GM23338 (cell line): ENCODE data around the gene ARHGAP42. TPM values are rescaled to one million over a fixed set of nuclear protein-coding genes. Genes with fewer than 3 reads are reported as not detected.

Experiments used
- ATAC-seq: fragments of 200-7000 bp; cut with Tn5 transposase; 3 replicates; pipeline ENCODE4 v1.9.1; 2020
- DNase-seq: peaks from one replicate; pipeline ENCODE4 v3.0.0-alpha.2; 2015; ENCODE audit warnings: low spot score
- H2AFZ ChIP-seq: fragments of 200-600 bp; sonication (generic); 2 replicates; pipeline ENCODE4 v1.8.0; 2016; ENCODE audit warnings: antibody characterized with exemption, mild to moderate bottlenecking, moderate library complexity
- H3F3A ChIP-seq: fragments of 200-600 bp; sonication (generic); replicated peaks from 2 replicates; pipeline ENCODE4 v1.8.0; 2017; ENCODE audit warnings: antibody characterized with exemption, mixed run types, low read depth
- H3K27ac ChIP-seq: fragments of 200-600 bp; sonication (generic); 2 replicates; pipeline ENCODE4 v1.6.1; 2016; ENCODE audit warnings: low read depth
- H3K27me3 ChIP-seq: fragments of 200-600 bp; sonication (generic); 2 replicates; pipeline ENCODE4 v1.8.0; 2016; ENCODE audit warnings: mild to moderate bottlenecking, mixed run types, moderate library complexity; ENCODE audit not compliant: insufficient read depth
- H3K36me3 ChIP-seq: fragments of 200-600 bp; sonication (generic); 2 replicates; pipeline ENCODE4 v1.8.0; 2016; ENCODE audit warnings: mild to moderate bottlenecking; ENCODE audit not compliant: insufficient read depth
- H3K4me1 ChIP-seq: fragments of 200-600 bp; sonication (generic); 2 replicates; pipeline ENCODE4 v1.8.0; 2016; ENCODE audit warnings: mild to moderate bottlenecking, moderate library complexity; ENCODE audit not compliant: insufficient read depth
- H3K4me2 ChIP-seq: fragments of 200-600 bp; sonication (generic); 2 replicates; pipeline ENCODE4 v1.7.1; 2017; ENCODE audit warnings: mixed run types
- H3K4me3 ChIP-seq: fragments of 200-600 bp; sonication (generic); 2 replicates; pipeline ENCODE4 v1.6.1; 2016; ENCODE audit warnings: mixed run types
- H3K79me2 ChIP-seq: fragments of 200-600 bp; sonication (generic); replicated peaks from 2 replicates; pipeline ENCODE4 v1.8.0; 2017; ENCODE audit warnings: mild to moderate bottlenecking; ENCODE audit not compliant: insufficient read depth
- H3K9me2 ChIP-seq: fragments of 200-600 bp; sonication (generic); 2 replicates; pipeline ENCODE4 v1.8.0; 2017; ENCODE audit not compliant: insufficient read depth
- H4K20me1 ChIP-seq: fragments of 200-600 bp; sonication (generic); replicated peaks from 2 replicates; pipeline ENCODE4 v1.8.0; 2017; ENCODE audit warnings: mild to moderate bottlenecking; ENCODE audit not compliant: insufficient read depth
- H3K27ac Mint-ChIP-seq: 2 replicates; pipeline ENCODE4 v1.8.0; 2020; ENCODE audit warnings: inconsistent platforms, mild to moderate bottlenecking, moderate library complexity, mixed read lengths
- H3K27me3 Mint-ChIP-seq: 3 replicates; pipeline ENCODE4 v1.8.0; 2022; ENCODE audit warnings: low read depth, mild to moderate bottlenecking, moderate library complexity, mixed read lengths, inconsistent platforms; ENCODE audit not compliant: insufficient read depth, poor library complexity
- H3K36me3 Mint-ChIP-seq: 3 replicates; pipeline ENCODE4 v1.8.0; 2021; ENCODE audit warnings: low read depth, mild to moderate bottlenecking, inconsistent platforms, moderate library complexity, mixed read lengths
- H3K4me1 Mint-ChIP-seq: 3 replicates; pipeline ENCODE4 v1.8.0; 2020; ENCODE audit warnings: mild to moderate bottlenecking, inconsistent platforms, mixed read lengths
- H3K4me3 Mint-ChIP-seq: 3 replicates; pipeline ENCODE4 v1.8.0; 2021; ENCODE audit warnings: moderate library complexity, mild to moderate bottlenecking, inconsistent platforms, mixed read lengths
- H3K9me3 Mint-ChIP-seq: 3 replicates; pipeline ENCODE4 v1.8.0; 2020; ENCODE audit warnings: moderate library complexity, mild to moderate bottlenecking, inconsistent platforms, mixed read lengths
- CREB1 ChIP-seq: fragments of 250-450 bp; sonication (Bioruptor Pico); IDR thresholded peaks from 2 replicates; pipeline ENCODE4 v1.5.0; 2020; ENCODE audit warnings: low read depth, mild to moderate bottlenecking, moderate library complexity
- CTCF ChIP-seq, 2 experiments: fragments of 200-600 bp in 1 of 2; sonication (generic) in 1 of 2; conservative IDR thresholded peaks; 2 replicates each; pipeline versions ENCODE4 v1.5.1 to v1.6.1; 2016 to 2017; ENCODE audit warnings: antibody characterized with exemption in 2 of 2, low read depth in 2 of 2, mild to moderate bottlenecking in 2 of 2, moderate library complexity in 1 of 2
- ETS1 ChIP-seq: IDR thresholded peaks from 2 replicates; pipeline ENCODE4 v1.6.1; 2016; ENCODE audit warnings: antibody characterized with exemption
- EZH2 ChIP-seq: fragments of 200-600 bp; sonication (generic); IDR thresholded peaks from one replicate; pipeline ENCODE4 v1.8.0; 2017; ENCODE audit warnings: antibody characterized with exemption, mild to moderate bottlenecking, low read depth; ENCODE audit not compliant: unreplicated experiment
- EZH2phosphoT487 ChIP-seq: fragments of 200-600 bp; sonication (generic); IDR thresholded peaks from one replicate; pipeline ENCODE4 v1.8.1; 2018; ENCODE audit warnings: antibody characterized with exemption; ENCODE audit not compliant: unreplicated experiment
- JUNB ChIP-seq: IDR thresholded peaks from one replicate; pipeline ENCODE4 v1.6.1; 2016; ENCODE audit warnings: antibody characterized with exemption; ENCODE audit not compliant: unreplicated experiment
- NANOG ChIP-seq: IDR thresholded peaks from 2 replicates; pipeline ENCODE4 v1.6.1; 2016; ENCODE audit warnings: antibody characterized with exemption, borderline replicate concordance
- POLR2AphosphoS5 ChIP-seq: IDR thresholded peaks from 2 replicates; pipeline ENCODE4 v1.6.1; 2016; ENCODE audit warnings: antibody characterized with exemption, low read depth
- REST ChIP-seq: IDR thresholded peaks from one replicate; pipeline ENCODE4 v1.6.1; 2018; ENCODE audit warnings: antibody characterized with exemption; ENCODE audit not compliant: unreplicated experiment
- STAT1 ChIP-seq: IDR thresholded peaks from one replicate; pipeline ENCODE4 v1.6.1; 2016; ENCODE audit warnings: antibody characterized with exemption; ENCODE audit not compliant: unreplicated experiment
- ZNF114 ChIP-seq: fragments of 250-450 bp; sonication (Bioruptor Pico); IDR thresholded peaks from 2 replicates; pipeline ENCODE4 v1.5.0; 2020; ENCODE audit warnings: mild to moderate bottlenecking, moderate library complexity
- ZNF331 ChIP-seq: fragments of 250-450 bp; sonication (Bioruptor Pico); IDR thresholded peaks from 2 replicates; pipeline ENCODE4 v1.5.0; 2020; ENCODE audit warnings: low read depth, mild to moderate bottlenecking, moderate library complexity
- ZNF462 ChIP-seq: fragments of 250-450 bp; sonication (Bioruptor Pico); IDR thresholded peaks from 2 replicates; pipeline ENCODE4 v1.5.0; 2020; ENCODE audit warnings: mild to moderate bottlenecking, moderate library complexity
- polyA plus RNA-seq: library from polyadenylated mRNA; unstranded; fragments of >200 nt; fragmentation: Nextera tagmentation; extraction: Ambion mirVana; gene quantifications from 2 replicates; pipeline ENCODE4 v1.2.1, GENCODE V29; 2016
- total RNA-seq: library from RNA; depleted of rRNA; stranded (reverse); fragments of >200 nt; shearing (Covaris generic); gene quantifications from 2 replicates; pipeline ENCODE4 v1.2.3, GENCODE V29; 2014

Gene ARHGAP42
- total and polyA plus RNA-seq, 2 experiments from 2014 or later, result 23.7 to 35.7 TPM

- Histone ChIP-seq H3K9me2 (no peaks in the 10 kb centered on the region), H2AFZ (no peak overlapping the region), H3K27ac (no peak overlapping the region), H3F3A (no peaks in the 10 kb centered on the region), H3K27me3 (no peaks in the 10 kb centered on the region), H3K79me2 (no peaks in the 10 kb centered on the region), H3K36me3 (no peaks in the 10 kb centered on the region), H3K4me2 (no peak overlapping the region), H3K4me1 (no peaks in the 10 kb centered on the region), H3K4me3 (no peak overlapping the region), H4K20me1 (no peaks in the 10 kb centered on the region)
- H3K27ac Mint-ChIP-seq, result no peak overlapping the region
- TF ChIP-seq POLR2AphosphoS5, result no peak
- TF ChIP-seq EZH2, result no peak
- TF ChIP-seq ZNF114 (CRISPR knock-in tag), result no peak
- TF ChIP-seq STAT1, result no peak
- TF ChIP-seq CTCF (conservative IDR thresholded peaks at IDR 0.05; ENCODE audit: low read depth in 2 of 2), result no peak
- TF ChIP-seq JUNB, result no peak
- no peak for TF ChIP-seq EZH2phosphoT487
- TF ChIP-seq REST, result no peak
- TF ChIP-seq CREB1 (CRISPR knock-in tag), result no peak
- TF ChIP-seq NANOG, result no peak
- no peak for TF ChIP-seq ZNF331 (CRISPR knock-in tag)
- no peak for TF ChIP-seq ETS1
- TF ChIP-seq ZNF462 (CRISPR knock-in tag), result no peak
- no peaks in the 10 kb centered on the region for H3K9me3 Mint-ChIP-seq
- H3K36me3 Mint-ChIP-seq, result no peaks in the 10 kb centered on the region
- DNase-seq (no peak), ATAC-seq (no peak)
- H3K27me3 Mint-ChIP-seq, result no peaks in the 10 kb centered on the region
- H3K4me3 Mint-ChIP-seq, result no peak overlapping the region
- peaks cover 3% of the 10 kb centered on the region; the same call in 2 of the 3 replicates for H3K4me1 Mint-ChIP-seq
Observed at GRCh38 chr11:101030015-101030414, 342.9 kb downstream of the ARHGAP42 start.
